Transverse colon (tissue), 4 donors: Measurements from ENCODE around the gene ARMC8. TPM values are rescaled to one million over a fixed set of nuclear protein-coding genes. Genes with fewer than 3 reads are reported as not detected.

Experiments
- DNase-seq: peaks from one replicate; pipeline ENCODE4 v3.0.0-alpha.2; 2019
- H3K27ac ChIP-seq, 4 donors: fragments of 200-600 bp; sonication (generic); 2 replicates each; pipeline ENCODE4 v1.5.1; 2016 to 2018; ENCODE audit warnings: inconsistent platforms in 4 of 4
- H3K27me3 ChIP-seq: fragments of 200-600 bp; sonication (generic); 2 replicates; pipeline ENCODE4 v1.5.1; 2017; ENCODE audit warnings: inconsistent platforms
- H3K36me3 ChIP-seq, 4 donors: fragments of 200-600 bp; sonication (generic); 2 replicates each; pipeline ENCODE4 v1.5.1; 2017 to 2019; ENCODE audit warnings: inconsistent platforms in 4 of 4
- H3K4me1 ChIP-seq, 4 donors: fragments of 200-600 bp; sonication (generic); 2 replicates each; pipeline ENCODE4 v1.5.1; 2017 to 2020; ENCODE audit warnings: inconsistent platforms in 4 of 4
- H3K4me3 ChIP-seq, 4 donors: fragments of 200-600 bp; sonication (generic); 1 replicate in 1 of 4; 2 replicates in 3 of 4; pipeline versions ENCODE4 v1.5.1 to v1.6.1; 2017 to 2019; ENCODE audit warnings: inconsistent platforms in 4 of 4
- H3K9me3 ChIP-seq, 2 donors: fragments of 200-600 bp; sonication (generic); 2 replicates each; pipeline ENCODE4 v1.5.1; 2017 to 2019; ENCODE audit warnings: inconsistent platforms in 2 of 2
- CTCF ChIP-seq, 5 experiments: fragments of 200-600 bp in 3 of 5; fragments of 450-650 bp in 2 of 5; sonication (generic) in 3 of 5; IDR thresholded peaks; 1 replicate in 2 of 5; 2 replicates in 3 of 5; pipeline ENCODE4 v1.5.1; 2016 to 2017; ENCODE audit warnings: antibody characterized with exemption in 5 of 5, inconsistent platforms in 3 of 5, mild to moderate bottlenecking in 2 of 5, moderate library complexity in 1 of 5
- EP300 ChIP-seq: sonication (generic); formaldehyde crosslinking; IDR thresholded peaks from one replicate; pipeline ENCODE4 v1.6.1; 2017; ENCODE audit warnings: antibody characterized with exemption, low read depth
- POLR2A ChIP-seq: fragments of 450-650 bp; IDR thresholded peaks from one replicate; pipeline ENCODE4 v1.6.1; 2016; ENCODE audit warnings: antibody characterized with exemption, mild to moderate bottlenecking, moderate library complexity
- POLR2AphosphoS5 ChIP-seq, 3 donors: sonication (generic); formaldehyde crosslinking; IDR thresholded peaks; one replicate each; pipeline ENCODE4 v1.6.1; 2016; ENCODE audit warnings: antibody characterized with exemption in 3 of 3
- WGBS, 2 donors: methylation state at CpG; one replicate each; pipeline ENCODE4 v1.1.5; 2018; ENCODE audit warnings: low coverage in 1 of 2; 5-methylcytosine and 5-hydroxymethylcytosine counted together
- in situ Hi-C, 4 donors: fragments of 200-750 bp; cut with MboI; loops; one replicate each; pipeline versions ENCODE4 v1.15.0 to v1.15.1; 2017; ENCODE audit warnings: low sequenced_read_pairs in 3 of 4, low pct_ligation_motif_present in 1 of 4, low pct_unique_long_range_greater_than_20kb in 1 of 4
- intact Hi-C: fragments of 100-400 bp; cut with DNase I; formaldehyde crosslinking; loops from one replicate; pipeline ENCODE4 v1.15.1; 2023; ENCODE audit warnings: low total_unique reads
- total RNA-seq, 4 donors: library from RNA; depleted of rRNA; stranded (reverse); fragments of >200 nt; gene quantifications; one replicate each; pipeline ENCODE4 v1.1.0, GENCODE V29; 2016

Gene ARMC8
- total RNA-seq, 4 donors from 2014 or later: 48.1 to 63.8 (median 60.3) TPM

DNA sequence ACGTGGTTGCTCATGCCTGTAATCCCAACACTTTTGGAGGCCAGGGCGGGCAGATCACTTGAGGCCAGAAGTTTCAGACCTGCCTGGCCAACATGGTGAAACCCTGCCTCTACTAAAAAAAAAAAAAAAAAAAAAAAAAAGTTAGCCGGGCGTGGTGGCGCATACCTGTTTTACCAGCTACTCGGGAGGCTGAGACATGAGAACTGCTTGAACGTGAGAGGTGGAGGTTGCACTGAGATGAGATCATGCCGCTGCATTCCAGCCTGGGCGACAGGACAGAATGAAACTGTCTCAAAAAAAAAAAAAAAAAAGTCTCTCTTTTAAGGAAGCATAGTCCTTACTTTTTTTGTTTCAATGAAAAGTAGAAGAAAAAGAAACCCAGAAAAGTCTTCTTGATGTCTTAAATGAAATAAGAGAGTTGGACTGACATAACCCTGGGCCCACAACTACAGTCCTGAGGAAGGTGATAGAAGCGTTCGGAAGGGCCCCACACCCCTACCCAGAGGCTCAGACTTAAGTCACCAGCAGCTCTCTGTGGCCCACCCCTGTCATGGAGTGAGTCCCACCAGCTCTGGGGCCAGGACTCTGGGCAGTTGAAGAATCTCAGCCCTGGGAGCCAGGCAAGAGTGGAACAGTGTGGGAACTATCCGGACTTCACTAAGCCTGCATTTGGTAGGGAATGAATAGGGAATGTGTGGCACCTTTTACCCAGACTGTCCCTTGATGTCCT is 139.9 kb downstream of the ARMC8 start:
- no peaks in the 10 kb centered on the region for H3K27me3 ChIP-seq
- intact Hi-C loops: no loop called here
- no peak overlapping the region for H3K4me3 ChIP-seq
- no peak for DNase-seq
- H3K36me3 ChIP-seq: no peaks in the 10 kb centered on the region
- H3K9me3 ChIP-seq: no peaks in the 10 kb centered on the region
- peaks cover 0 to 13% (median 8%) of the 10 kb centered on the region in 4 donors for H3K4me1 ChIP-seq
- H3K27ac ChIP-seq: no peak overlapping the region
- in situ Hi-C loops: no loop called here
- WGBS, 2 donors: 71 to 90% methylated on average over 4 to 12 of the region's 12 CpGs
- TF ChIP-seq POLR2AphosphoS5 (IDR thresholded peaks at IDR 0.05) (no peak), EP300 (no peak), POLR2A (no peak), CTCF (IDR thresholded peaks at IDR 0.05) (no peak)

GRCh38 chr3:138327831-138328230 is 140.7 kb downstream of the ARMC8 start:
- in situ Hi-C loops (no loop called here), intact Hi-C loops (no loop called here)
- TF ChIP-seq POLR2A (no peak), POLR2AphosphoS5 (IDR thresholded peaks at IDR 0.05) (no peak), EP300 (no peak), CTCF (IDR thresholded peaks at IDR 0.05) (no peak)
- DNase-seq: no peak
- H3K36me3 ChIP-seq: no peaks in the 10 kb centered on the region
- H3K27me3 ChIP-seq: no peaks in the 10 kb centered on the region
- H3K27ac ChIP-seq: no peak overlapping the region
- H3K4me1 ChIP-seq: peaks cover 0 to 13% (median 8%) of the 10 kb centered on the region in 4 donors
- H3K9me3 ChIP-seq: no peaks in the 10 kb centered on the region
- no peak overlapping the region for H3K4me3 ChIP-seq
- 65 to 80% methylated on average over 1 to 4 of the region's 4 CpGs for WGBS, 2 donors

GRCh38 chr3:138328341-138328740 is 141.2 kb downstream of the ARMC8 start:
- no peak for DNase-seq
- TF ChIP-seq EP300 (no peak), POLR2A (no peak), CTCF (IDR thresholded peaks at IDR 0.05) (no peak), POLR2AphosphoS5 (IDR thresholded peaks at IDR 0.05) (no peak)
- no peaks in the 10 kb centered on the region for H3K9me3 ChIP-seq
- 7 to 34% methylated on average over 2 of the region's 2 CpGs for WGBS, 2 donors
- in situ Hi-C loops: no loop called here
- peaks cover 0 to 13% (median 8%) of the 10 kb centered on the region in 4 donors for H3K4me1 ChIP-seq
- H3K27ac ChIP-seq: no peak overlapping the region
- intact Hi-C loops: no loop called here
- no peak overlapping the region for H3K4me3 ChIP-seq
- no peaks in the 10 kb centered on the region for H3K27me3 ChIP-seq
- H3K36me3 ChIP-seq: no peaks in the 10 kb centered on the region

GRCh38 chr3:138329127-138329983 is 142.3 kb downstream of the ARMC8 start, which contains the start of gene NME9:
Gene NME9 (minus strand): TSS chr3:138329851. CDS start chr3:138329335, 516 bp downstream.
- no peaks in the 10 kb centered on the region for H3K9me3 ChIP-seq
- H3K27ac ChIP-seq: peak within 1 kb of the TSS; percentile 36 to 59 (median 50)
- TF ChIP-seq EP300 (no peak), CTCF (IDR thresholded peaks at IDR 0.05) (peak; percentile 44 to 58 (median 50)), POLR2AphosphoS5 (IDR thresholded peaks at IDR 0.05) (peak in 1 of 3 donors; percentile 23)
- 0 to 1% methylated on average over 5 to 33 of the region's 62 CpGs for WGBS, 2 donors
- H3K36me3 ChIP-seq: no peaks in the 10 kb centered on the region
- intact Hi-C loops: no loop called here
- H3K4me1 ChIP-seq: peaks cover 0 to 13% (median 8%) of the 10 kb centered on the region in 4 donors
- in situ Hi-C loops: no loop called here
- no peaks in the 10 kb centered on the region for H3K27me3 ChIP-seq
- DNase-seq: peak; percentile 86
- peak within 1 kb of the TSS; percentile 41 to 87 (median 50) for H3K4me3 ChIP-seq
